GM03348 (cell line): ENCODE measurements around the gene NFRKB.
"Not testable (repeated sequence)": the region's sequence is repeated elsewhere in the genome, so short reads cannot be mapped to it uniquely, and the experiment has no call there.

Experiments
- DNase-seq: peaks from one replicate; pipeline ENCODE4 v3.0.0; 2012; ENCODE audit warnings: low spot score

The NFRKB gene

GRCh38 chr11:129894278-129895125 is 876 bp downstream of the NFRKB start:
- DNase-seq: peak; percentile 11

- no peak for DNase-seq
Measured at GRCh38 chr11:129888451-129888850, 6.9 kb downstream of the NFRKB start.

GRCh38 chr11:129885381-129885780 is 10.0 kb downstream of the NFRKB start:
- DNase-seq: no peak

GRCh38 chr11:129884581-129884980 is 10.8 kb downstream of the NFRKB start:
- DNase-seq: no peak

GRCh38 chr11:129881570-129882170 is 13.7 kb downstream of the NFRKB start:
- peak; percentile 60 for DNase-seq

GRCh38 chr11:129880311-129880710 is 15.1 kb downstream of the NFRKB start:
- no peak for DNase-seq

- DNase-seq: no peak
Measured at GRCh38 chr11:129871914-129872313, 23.5 kb downstream of the NFRKB start.

GRCh38 chr11:129868626-129869025 is 26.8 kb downstream of the NFRKB start:
- not testable (repeated sequence) for DNase-seq

- no peak for DNase-seq
Measured at GRCh38 chr11:129866311-129866710, 29.1 kb downstream of the NFRKB start.

GRCh38 chr11:129865701-129866100 is 29.7 kb downstream of the NFRKB start:
- DNase-seq: no peak

- no peak for DNase-seq
Measured at GRCh38 chr11:129864811-129865210, 30.6 kb downstream of the NFRKB start.

GRCh38 chr11:129861702-129862522 is 33.5 kb downstream of the NFRKB start:
- DNase-seq: peak; percentile 91

- no peak for DNase-seq
Measured at GRCh38 chr11:129856036-129856435, 39.3 kb downstream of the NFRKB start.

- DNase-seq: no peak
Measured at GRCh38 chr11:129855086-129855485, 40.3 kb downstream of the NFRKB start.

- no peak for DNase-seq
Measured at GRCh38 chr11:129854232-129854805, 41.1 kb downstream of the NFRKB start.

GRCh38 chr11:129853518-129854231 is 41.7 kb downstream of the NFRKB start:
- DNase-seq: no peak

- DNase-seq: no peak
Measured at GRCh38 chr11:129852125-129852740, 43.1 kb downstream of the NFRKB start.

- DNase-seq: no peak
Measured at GRCh38 chr11:129849447-129850130, 45.8 kb downstream of the NFRKB start.

GRCh38 chr11:129847361-129847760 is 48.0 kb downstream of the NFRKB start:
- DNase-seq: not testable (repeated sequence)

- peak; percentile 89 for DNase-seq
Measured at GRCh38 chr11:129846508-129847335, 48.7 kb downstream of the NFRKB start.
